ENCODE results near the gene OGFOD3. TPM values are rescaled to one million over a fixed set of nuclear protein-coding genes. Genes with fewer than 3 reads are reported as not detected.
A peak's percentile ranks its signal among the peaks of the same experiment; 100 is the strongest.

OGFOD3 gene
- total RNA-seq, 2 experiments from 2014 or later: 12.9 to 13.7 TPM

DNA sequence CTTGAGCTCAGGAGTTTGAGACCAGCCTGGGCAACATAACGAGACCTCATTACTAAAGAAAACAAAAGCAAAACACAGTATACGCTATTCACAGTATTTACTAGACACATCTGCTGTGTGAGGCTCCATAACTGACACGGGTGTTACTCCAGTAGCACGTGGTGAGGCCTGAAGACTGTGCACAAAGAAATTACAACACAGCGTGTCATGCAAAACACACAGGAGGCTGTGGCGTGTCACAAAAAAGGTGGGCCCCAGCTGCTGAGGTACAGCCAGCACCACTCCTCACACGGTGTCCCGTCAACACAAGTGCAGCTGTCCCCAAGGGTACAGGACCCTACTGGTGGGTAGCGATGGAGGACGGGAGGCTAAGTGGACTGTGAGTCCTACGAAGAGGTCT lies 29.5 kb upstream of the OGFOD3 start:
- Histone ChIP-seq H3K4me3 (ENCODE audit: low read length) (no peak overlapping the region), H3K27me3 (ENCODE audit: control insufficient read depth in 1 of 2, insufficient read depth in 2 of 2, low read length in 2 of 2) (no peaks in the 10 kb centered on the region), H3K36me3 (ENCODE audit: insufficient read depth, low read length) (peaks cover 48% of the 10 kb centered on the region), H3K9me3 (ENCODE audit: control insufficient read depth in 1 of 2, insufficient read depth in 1 of 2, low read length in 2 of 2) (no peaks in the 10 kb centered on the region), H3K27ac (ENCODE audit: low read depth in 1 of 2, low read length in 2 of 2) (peak overlapping the region in 1 of 2 donors; percentile 51), H3K4me1 (ENCODE audit: insufficient read depth, low read length) (peaks cover 57% of the 10 kb centered on the region)
- intact Hi-C loops (cut with DNase I, micrococcal nuclease): no loop called here
- TF ChIP-seq, protein P1, sequence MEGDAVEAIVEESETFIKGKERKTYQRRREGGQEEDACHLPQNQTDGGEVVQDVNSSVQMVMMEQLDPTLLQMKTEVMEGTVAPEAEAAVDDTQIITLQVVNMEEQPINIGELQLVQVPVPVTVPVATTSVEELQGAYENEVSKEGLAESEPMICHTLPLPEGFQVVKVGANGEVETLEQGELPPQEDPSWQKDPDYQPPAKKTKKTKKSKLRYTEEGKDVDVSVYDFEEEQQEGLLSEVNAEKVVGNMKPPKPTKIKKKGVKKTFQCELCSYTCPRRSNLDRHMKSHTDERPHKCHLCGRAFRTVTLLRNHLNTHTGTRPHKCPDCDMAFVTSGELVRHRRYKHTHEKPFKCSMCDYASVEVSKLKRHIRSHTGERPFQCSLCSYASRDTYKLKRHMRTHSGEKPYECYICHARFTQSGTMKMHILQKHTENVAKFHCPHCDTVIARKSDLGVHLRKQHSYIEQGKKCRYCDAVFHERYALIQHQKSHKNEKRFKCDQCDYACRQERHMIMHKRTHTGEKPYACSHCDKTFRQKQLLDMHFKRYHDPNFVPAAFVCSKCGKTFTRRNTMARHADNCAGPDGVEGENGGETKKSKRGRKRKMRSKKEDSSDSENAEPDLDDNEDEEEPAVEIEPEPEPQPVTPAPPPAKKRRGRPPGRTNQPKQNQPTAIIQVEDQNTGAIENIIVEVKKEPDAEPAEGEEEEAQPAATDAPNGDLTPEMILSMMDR (IDR thresholded peaks at IDR 0.05): no peak
- ChIA-PET CTCF (no interaction called here), POLR2A (no interaction called here)
- Mint-ChIP-seq H3K4me3 (peak overlapping the region; percentile 77), H3K36me3 (ENCODE audit: low read depth) (peaks cover 28% of the 10 kb centered on the region), H3K27me3 (no peaks in the 10 kb centered on the region), H3K9me3 (no peaks in the 10 kb centered on the region), H3K4me1 (ENCODE audit: low read depth) (peaks cover 48% of the 10 kb centered on the region), H3K27ac (peak overlapping the region; percentile 58)
- ATAC-seq (ENCODE audit: poor library complexity): no peak
- no peak for DNase-seq

DNA sequence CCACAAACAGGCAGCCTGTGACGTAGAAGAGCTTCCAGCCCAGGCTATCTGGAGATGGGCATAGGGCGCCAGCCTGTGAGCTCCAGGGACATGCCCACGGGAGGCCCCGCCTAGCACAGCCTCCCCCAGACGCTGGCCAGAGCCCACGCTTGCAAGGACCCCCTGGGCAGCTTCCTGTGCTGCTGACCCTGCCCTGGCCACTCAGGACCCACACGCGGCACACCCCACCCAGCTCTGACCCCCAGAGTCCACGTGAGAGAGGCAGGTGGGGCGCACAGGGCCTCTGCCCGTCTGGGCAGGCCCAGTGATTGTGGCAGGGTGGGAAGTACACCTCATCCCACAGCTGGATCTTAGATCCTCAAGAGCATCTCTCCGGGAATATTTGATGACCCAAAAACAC lies 28.3 kb upstream of the OGFOD3 start:
- ChIA-PET CTCF (no interaction called here), POLR2A (interaction anchor here (0.6 kb wide), 1 partner anchor 463 kb away, joined by 4 read pairs; no protein-coding TSS in a partner anchor)
- H3K9me3 Mint-ChIP-seq: no peaks in the 10 kb centered on the region
- no peak overlapping the region for H3K27ac ChIP-seq (ENCODE audit: low read depth in 1 of 2, low read length in 2 of 2)
- H3K4me3 Mint-ChIP-seq: no peak overlapping the region
- H3K4me3 ChIP-seq (ENCODE audit: low read length): no peak overlapping the region
- no peaks in the 10 kb centered on the region for H3K27me3 Mint-ChIP-seq
- H3K4me1 ChIP-seq (ENCODE audit: insufficient read depth, low read length): peaks cover 55% of the 10 kb centered on the region
- peaks cover 28% of the 10 kb centered on the region for H3K36me3 Mint-ChIP-seq (ENCODE audit: low read depth)
- TF ChIP-seq, protein P1 (IDR thresholded peaks at IDR 0.05): no peak
- no peaks in the 10 kb centered on the region for H3K27me3 ChIP-seq (ENCODE audit: control insufficient read depth in 1 of 2, insufficient read depth in 2 of 2, low read length in 2 of 2)
- H3K27ac Mint-ChIP-seq: peak overlapping the region; percentile 58
- DNase-seq (no peak), ATAC-seq (ENCODE audit: poor library complexity) (no peak)
- peaks cover 61% of the 10 kb centered on the region for H3K36me3 ChIP-seq (ENCODE audit: insufficient read depth, low read length)
- intact Hi-C loops (cut with DNase I, micrococcal nuclease): no loop called here
- H3K9me3 ChIP-seq (ENCODE audit: control insufficient read depth in 1 of 2, insufficient read depth in 1 of 2, low read length in 2 of 2): no peaks in the 10 kb centered on the region
- peaks cover 40% of the 10 kb centered on the region for H3K4me1 Mint-ChIP-seq (ENCODE audit: low read depth)

DNA sequence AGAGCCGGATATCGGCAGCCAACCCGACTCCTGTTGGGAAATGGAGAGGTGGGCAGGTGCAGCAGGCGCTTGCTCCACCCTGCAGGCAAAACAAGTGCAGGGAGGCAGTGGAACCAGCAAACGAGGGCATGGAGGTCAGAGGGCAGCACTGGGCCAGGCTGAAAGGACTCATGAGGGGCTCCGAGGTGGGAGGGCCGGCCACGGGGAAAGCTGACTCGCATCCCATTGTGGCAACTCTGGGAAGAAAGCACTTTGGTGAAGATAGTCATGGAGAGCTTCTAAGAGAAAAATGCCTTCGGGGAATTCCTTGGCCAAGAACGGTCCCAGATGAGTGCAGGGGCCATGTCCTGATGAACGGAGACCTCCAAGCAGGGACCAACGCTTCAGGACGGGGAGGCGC lies 27.7 kb upstream of the OGFOD3 start:
- TF ChIP-seq, protein P1 (IDR thresholded peaks at IDR 0.05): no peak
- H3K27me3 Mint-ChIP-seq: no peaks in the 10 kb centered on the region
- Histone ChIP-seq H3K36me3 (ENCODE audit: insufficient read depth, low read length) (peaks cover 62% of the 10 kb centered on the region), H3K9me3 (ENCODE audit: control insufficient read depth in 1 of 2, insufficient read depth in 1 of 2, low read length in 2 of 2) (no peaks in the 10 kb centered on the region), H3K27me3 (ENCODE audit: control insufficient read depth in 1 of 2, insufficient read depth in 2 of 2, low read length in 2 of 2) (no peaks in the 10 kb centered on the region), H3K4me1 (ENCODE audit: insufficient read depth, low read length) (peaks cover 49% of the 10 kb centered on the region), H3K4me3 (ENCODE audit: low read length) (no peak overlapping the region), H3K27ac (ENCODE audit: low read depth in 1 of 2, low read length in 2 of 2) (no peak overlapping the region)
- CTCF ChIA-PET: no interaction called here
- H3K4me3 Mint-ChIP-seq: no peak overlapping the region
- DNase-seq (peak in 1 of 14 experiments; percentile 1), ATAC-seq (ENCODE audit: poor library complexity) (no peak)
- intact Hi-C loops (cut with DNase I, micrococcal nuclease): no loop called here
- peaks cover 26% of the 10 kb centered on the region for H3K36me3 Mint-ChIP-seq (ENCODE audit: low read depth)
- no peak overlapping the region for H3K27ac Mint-ChIP-seq
- POLR2A ChIA-PET: no interaction called here
- no peaks in the 10 kb centered on the region for H3K9me3 Mint-ChIP-seq
- H3K4me1 Mint-ChIP-seq (ENCODE audit: low read depth): peaks cover 35% of the 10 kb centered on the region
